ENCODE results near the gene DGKH. TPM values are rescaled to one million over a fixed set of nuclear protein-coding genes. Genes with fewer than 3 reads are reported as not detected.

Gene DGKH
- total RNA-seq, 1 experiment from 2014 or later: 9.2 TPM

DNA sequence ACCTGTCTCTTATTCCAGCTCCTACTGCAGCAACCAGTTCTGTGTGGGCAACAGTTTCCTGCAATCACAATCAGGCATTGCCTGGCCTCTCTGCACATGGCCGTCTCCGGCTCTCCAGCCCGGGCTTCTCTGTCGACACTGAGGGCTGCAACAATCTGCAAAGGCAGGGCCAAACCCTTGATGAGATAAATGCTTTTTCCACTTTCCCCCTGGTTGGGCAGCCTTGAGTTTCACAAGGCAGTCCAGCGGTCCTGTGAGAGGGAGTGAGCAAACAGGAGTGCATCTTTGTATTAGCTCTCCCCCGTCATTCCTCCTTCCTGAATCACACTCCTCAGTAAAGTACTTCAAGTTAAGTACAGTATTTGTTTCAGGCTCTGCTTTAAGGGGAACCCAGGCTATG is 46.9 kb upstream of the DGKH start:
- Histone ChIP-seq H3K4me1 (ENCODE audit: control insufficient read depth in 1 of 2, insufficient read depth in 2 of 2, low read length in 2 of 2) (no peaks in the 10 kb centered on the region), H3K79me2 (ENCODE audit: insufficient read depth, low read length) (no peaks in the 10 kb centered on the region), H3K27ac (ENCODE audit: low read depth, low read length) (no peak overlapping the region), H3K9ac (ENCODE audit: low read length) (no peak overlapping the region), H3K36me3 (ENCODE audit: control insufficient read depth in 1 of 2, insufficient read depth in 2 of 2, low read length in 2 of 2) (no peaks in the 10 kb centered on the region), H3K27me3 (ENCODE audit: insufficient read depth, low read length) (no peaks in the 10 kb centered on the region), H3K9me3 (ENCODE audit: control insufficient read depth in 1 of 2, insufficient read depth in 1 of 2, low read depth in 1 of 2, low read length in 2 of 2) (no peaks in the 10 kb centered on the region), H3K4me3 (replicated peaks in 1 of 2; ENCODE audit: low read depth in 1 of 2, low read length in 2 of 2) (no peak overlapping the region), H2AFZ (ENCODE audit: low read depth, low read length, poor library complexity, severe bottlenecking) (no peak overlapping the region), H4K20me1 (ENCODE audit: insufficient read depth) (no peaks in the 10 kb centered on the region), H3K9me2 (ENCODE audit: insufficient read depth) (no peaks in the 10 kb centered on the region), H3K4me2 (ENCODE audit: low read length) (no peak overlapping the region)
- DNase-seq (ENCODE audit: low read depth, low spot score) (no peak), ATAC-seq (no peak)
- TF ChIP-seq SP1 (IDR thresholded peaks at IDR 0.05; ENCODE audit: low read depth) (no peak), CEBPB (IDR thresholded peaks at IDR 0.05; ENCODE audit: low read depth) (no peak), YY1 (IDR thresholded peaks at IDR 0.05; ENCODE audit: extremely low read depth, insufficient replicate concordance, low read depth, low read length) (no peak), POLR2A (IDR thresholded peaks at IDR 0.05; ENCODE audit: borderline replicate concordance, extremely low read depth, insufficient read depth, insufficient read length) (no peak), TCF7L2 (IDR thresholded peaks at IDR 0.05; ENCODE audit: borderline replicate concordance, extremely low read depth, insufficient read depth, insufficient read length) (no peak), SRF (IDR thresholded peaks at IDR 0.05; ENCODE audit: low read depth) (no peak), CTCF (IDR thresholded peaks at IDR 0.05 in 2 of 3, conservative IDR thresholded peaks at IDR 0.05 in 1 of 3; ENCODE audit: borderline replicate concordance in 1 of 3, insufficient read depth in 1 of 3, low read depth in 2 of 3, low read length in 2 of 3) (no peak), EZH2phosphoT487 (IDR thresholded peaks at IDR 0.05; ENCODE audit: borderline replicate concordance) (no peak), EZH2 (IDR thresholded peaks at IDR 0.05) (no peak), FOSL1 (IDR thresholded peaks at IDR 0.05; ENCODE audit: low read depth) (no peak), RAD21 (IDR thresholded peaks at IDR 0.05; ENCODE audit: low read depth) (no peak), EGR1 (IDR thresholded peaks at IDR 0.05; ENCODE audit: low read depth) (no peak), ZNF274 (IDR thresholded peaks at IDR 0.05; ENCODE audit: low read depth, low read length) (no peak), MAX (IDR thresholded peaks at IDR 0.05) (no peak)
- TF ChIP-seq, protein P1, sequence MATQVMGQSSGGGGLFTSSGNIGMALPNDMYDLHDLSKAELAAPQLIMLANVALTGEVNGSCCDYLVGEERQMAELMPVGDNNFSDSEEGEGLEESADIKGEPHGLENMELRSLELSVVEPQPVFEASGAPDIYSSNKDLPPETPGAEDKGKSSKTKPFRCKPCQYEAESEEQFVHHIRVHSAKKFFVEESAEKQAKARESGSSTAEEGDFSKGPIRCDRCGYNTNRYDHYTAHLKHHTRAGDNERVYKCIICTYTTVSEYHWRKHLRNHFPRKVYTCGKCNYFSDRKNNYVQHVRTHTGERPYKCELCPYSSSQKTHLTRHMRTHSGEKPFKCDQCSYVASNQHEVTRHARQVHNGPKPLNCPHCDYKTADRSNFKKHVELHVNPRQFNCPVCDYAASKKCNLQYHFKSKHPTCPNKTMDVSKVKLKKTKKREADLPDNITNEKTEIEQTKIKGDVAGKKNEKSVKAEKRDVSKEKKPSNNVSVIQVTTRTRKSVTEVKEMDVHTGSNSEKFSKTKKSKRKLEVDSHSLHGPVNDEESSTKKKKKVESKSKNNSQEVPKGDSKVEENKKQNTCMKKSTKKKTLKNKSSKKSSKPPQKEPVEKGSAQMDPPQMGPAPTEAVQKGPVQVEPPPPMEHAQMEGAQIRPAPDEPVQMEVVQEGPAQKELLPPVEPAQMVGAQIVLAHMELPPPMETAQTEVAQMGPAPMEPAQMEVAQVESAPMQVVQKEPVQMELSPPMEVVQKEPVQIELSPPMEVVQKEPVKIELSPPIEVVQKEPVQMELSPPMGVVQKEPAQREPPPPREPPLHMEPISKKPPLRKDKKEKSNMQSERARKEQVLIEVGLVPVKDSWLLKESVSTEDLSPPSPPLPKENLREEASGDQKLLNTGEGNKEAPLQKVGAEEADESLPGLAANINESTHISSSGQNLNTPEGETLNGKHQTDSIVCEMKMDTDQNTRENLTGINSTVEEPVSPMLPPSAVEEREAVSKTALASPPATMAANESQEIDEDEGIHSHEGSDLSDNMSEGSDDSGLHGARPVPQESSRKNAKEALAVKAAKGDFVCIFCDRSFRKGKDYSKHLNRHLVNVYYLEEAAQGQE (IDR thresholded peaks at IDR 0.05; ENCODE audit: low read depth): no peak
- ChIA-PET RAD21 (ENCODE audit: low non-redundant PET in 1 of 2, low total read pairs in 2 of 2, uncharacterized antibody in 2 of 2, unreplicated experiment in 2 of 2) (no interaction called here), CTCF (no interaction called here), POLR2A (no interaction called here)
- BruUV-seq (replicated peaks): no TSS peak
- intact Hi-C loops (cut with micrococcal nuclease): no loop called here

Data from HCT116 (cell line).